MCF 10A (cell line): ENCODE data around the gene TNNI2. TPM values are rescaled to one million over a fixed set of nuclear protein-coding genes. Genes with fewer than 3 reads are reported as not detected.

Experiments
- BruUV-seq: library from RNA; stranded (reverse); fragments of 400-500 nt; replicated peaks from 2 replicates; lab custom pipeline; 2021; lab: Mats Ljungman, UMichigan
- CTCF ChIA-PET: fragments of 300-600 bp; sonication (Branson Sonifier 250); formaldehyde crosslinking; extraction: SDS; loops from one replicate; lab custom pipeline; 2021; ENCODE audit warnings: antibody characterized with exemption, inconsistent platforms; lab: Yijun Ruan, JAX
- POLR2A ChIA-PET: fragments of 300-600, 350-650 bp; sonication (Branson Sonifier 250); formaldehyde crosslinking; extraction: SDS; loops from one replicate; lab custom pipeline; 2020; ENCODE audit warnings: antibody characterized with exemption, inconsistent platforms; lab: Yijun Ruan, JAX
- DNase-seq: peaks from one replicate; pipeline ENCODE4 v3.0.0-alpha.2; 2018; ENCODE audit not compliant: unreplicated experiment
- H3K27ac Mint-ChIP-seq: one replicate; pipeline ENCODE4 v1.8.0; 2022; ENCODE audit warnings: mild to moderate bottlenecking, low read depth, mixed read lengths; ENCODE audit not compliant: unreplicated experiment
- H3K27me3 Mint-ChIP-seq: one replicate; pipeline ENCODE4 v1.8.0; 2022; ENCODE audit warnings: mixed read lengths; ENCODE audit not compliant: insufficient read depth, unreplicated experiment
- H3K36me3 Mint-ChIP-seq: one replicate; pipeline ENCODE4 v1.8.0; 2022; ENCODE audit warnings: mild to moderate bottlenecking, moderate library complexity, mixed read lengths; ENCODE audit not compliant: insufficient read depth, unreplicated experiment
- H3K4me1 Mint-ChIP-seq: one replicate; pipeline ENCODE4 v1.8.0; 2022; ENCODE audit warnings: mixed read lengths; ENCODE audit not compliant: insufficient read depth, unreplicated experiment
- H3K4me3 Mint-ChIP-seq: one replicate; pipeline ENCODE4 v1.8.0; 2022; ENCODE audit warnings: mild to moderate bottlenecking, moderate library complexity, mixed read lengths; ENCODE audit not compliant: unreplicated experiment
- H3K9me3 Mint-ChIP-seq: one replicate; pipeline ENCODE4 v1.8.0; 2022; ENCODE audit warnings: mixed read lengths; ENCODE audit not compliant: unreplicated experiment
- intact Hi-C: fragments of 100-400 bp; cut with micrococcal nuclease; formaldehyde crosslinking; loops from 2 replicates; pipeline ENCODE4 v1.14.1; 2022
- total RNA-seq: library from RNA; stranded (reverse); gene quantifications from 2 replicates; pipeline ENCODE4 v1.2.3, GENCODE V29; 2022
- TF ChIP-seq, protein P1 (sequence below): fragments of 200-600 bp; IDR thresholded peaks from one replicate; pipeline ENCODE4 v1.8.0; 2022; ENCODE audit warnings: antibody characterized with exemption, mild to moderate bottlenecking; ENCODE audit not compliant: unreplicated experiment

Gene TNNI2
- total RNA-seq, 1 experiment from 2014 or later = 77.7 TPM

DNA sequence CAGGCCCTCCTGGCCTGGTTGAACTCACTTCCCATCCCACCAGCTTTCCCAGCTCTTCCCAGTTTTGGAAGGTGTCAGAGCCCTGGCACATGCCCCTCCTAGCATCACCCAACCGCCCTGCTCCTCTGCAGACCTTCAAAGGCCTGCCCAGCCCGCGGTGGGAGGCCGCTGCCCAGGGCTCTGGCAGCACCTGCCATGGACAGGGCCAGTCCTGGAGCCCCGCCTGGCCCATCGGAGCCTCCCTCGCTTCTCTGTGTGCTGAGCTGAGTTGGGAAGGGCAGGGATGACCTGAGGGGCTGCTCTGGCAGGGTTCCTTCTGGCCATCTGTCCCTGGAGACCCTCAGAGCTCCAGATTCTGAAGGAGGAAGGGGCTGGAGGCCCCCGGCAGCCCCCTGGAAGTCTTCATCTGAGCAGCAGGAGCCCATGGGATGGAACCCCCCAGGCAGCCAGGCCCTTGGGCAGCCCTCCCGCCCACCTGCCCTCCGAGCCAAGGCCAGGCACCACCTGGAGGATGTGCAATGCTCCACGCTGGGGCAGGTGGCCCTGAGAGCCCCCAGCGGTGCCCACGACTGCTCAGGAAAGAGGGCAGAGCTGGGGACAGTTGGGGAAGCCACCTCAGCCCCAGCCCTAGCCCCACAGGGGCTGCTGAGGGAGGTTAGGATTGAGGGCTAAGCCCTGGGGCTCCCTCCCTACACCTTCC, 17.7 kb downstream of the TNNI2 start:
- intact Hi-C loops = no loop called here
- no peak for DNase-seq
- H3K36me3 Mint-ChIP-seq = no peaks in the 10 kb centered on the region
- H3K27ac Mint-ChIP-seq = no peak overlapping the region
- POLR2A ChIA-PET = no interaction called here
- TF ChIP-seq, protein P1, sequence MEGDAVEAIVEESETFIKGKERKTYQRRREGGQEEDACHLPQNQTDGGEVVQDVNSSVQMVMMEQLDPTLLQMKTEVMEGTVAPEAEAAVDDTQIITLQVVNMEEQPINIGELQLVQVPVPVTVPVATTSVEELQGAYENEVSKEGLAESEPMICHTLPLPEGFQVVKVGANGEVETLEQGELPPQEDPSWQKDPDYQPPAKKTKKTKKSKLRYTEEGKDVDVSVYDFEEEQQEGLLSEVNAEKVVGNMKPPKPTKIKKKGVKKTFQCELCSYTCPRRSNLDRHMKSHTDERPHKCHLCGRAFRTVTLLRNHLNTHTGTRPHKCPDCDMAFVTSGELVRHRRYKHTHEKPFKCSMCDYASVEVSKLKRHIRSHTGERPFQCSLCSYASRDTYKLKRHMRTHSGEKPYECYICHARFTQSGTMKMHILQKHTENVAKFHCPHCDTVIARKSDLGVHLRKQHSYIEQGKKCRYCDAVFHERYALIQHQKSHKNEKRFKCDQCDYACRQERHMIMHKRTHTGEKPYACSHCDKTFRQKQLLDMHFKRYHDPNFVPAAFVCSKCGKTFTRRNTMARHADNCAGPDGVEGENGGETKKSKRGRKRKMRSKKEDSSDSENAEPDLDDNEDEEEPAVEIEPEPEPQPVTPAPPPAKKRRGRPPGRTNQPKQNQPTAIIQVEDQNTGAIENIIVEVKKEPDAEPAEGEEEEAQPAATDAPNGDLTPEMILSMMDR = no peak
- CTCF ChIA-PET = interaction anchor here (0.7 kb wide), 1 partner anchor 94 kb away, joined by 3 read pairs; no protein-coding TSS in a partner anchor
- no TSS peak for BruUV-seq
- no peaks in the 10 kb centered on the region for H3K4me1 Mint-ChIP-seq
- no peaks in the 10 kb centered on the region for H3K27me3 Mint-ChIP-seq
- no peaks in the 10 kb centered on the region for H3K9me3 Mint-ChIP-seq
- H3K4me3 Mint-ChIP-seq = no peak overlapping the region

DNA sequence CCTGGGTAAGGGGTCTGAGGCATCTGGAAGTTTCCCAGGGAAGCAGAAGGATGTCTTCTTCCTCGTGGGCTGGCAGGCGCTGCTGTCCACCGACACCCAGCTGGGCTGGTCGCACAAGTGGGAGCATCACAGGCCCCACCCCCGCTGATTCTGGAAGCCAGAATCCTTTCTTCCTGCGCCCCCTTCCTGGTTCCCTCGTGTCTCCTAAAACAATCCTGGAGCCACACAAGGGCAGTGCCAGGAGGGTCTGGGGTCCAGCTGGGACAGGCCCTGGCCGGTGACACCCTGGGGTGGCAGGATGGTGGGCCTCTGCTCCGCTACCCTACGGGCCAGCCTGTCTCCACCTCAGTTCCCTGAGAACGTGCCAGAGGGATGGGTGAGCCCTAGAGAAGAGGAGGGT, 18.3 kb downstream of the TNNI2 start:
- POLR2A ChIA-PET = no interaction called here
- Mint-ChIP-seq H3K4me1 (no peaks in the 10 kb centered on the region), H3K27me3 (no peaks in the 10 kb centered on the region), H3K27ac (no peak overlapping the region), H3K9me3 (no peaks in the 10 kb centered on the region), H3K36me3 (no peaks in the 10 kb centered on the region), H3K4me3 (no peak overlapping the region)
- no peak for DNase-seq
- no TSS peak for BruUV-seq
- TF ChIP-seq, protein P1 = no peak
- CTCF ChIA-PET = interaction anchor here (1.1 kb wide), 1 partner anchor 25 kb away, joined by 5 read pairs; no protein-coding TSS in a partner anchor
- intact Hi-C loops = no loop called here

DNA sequence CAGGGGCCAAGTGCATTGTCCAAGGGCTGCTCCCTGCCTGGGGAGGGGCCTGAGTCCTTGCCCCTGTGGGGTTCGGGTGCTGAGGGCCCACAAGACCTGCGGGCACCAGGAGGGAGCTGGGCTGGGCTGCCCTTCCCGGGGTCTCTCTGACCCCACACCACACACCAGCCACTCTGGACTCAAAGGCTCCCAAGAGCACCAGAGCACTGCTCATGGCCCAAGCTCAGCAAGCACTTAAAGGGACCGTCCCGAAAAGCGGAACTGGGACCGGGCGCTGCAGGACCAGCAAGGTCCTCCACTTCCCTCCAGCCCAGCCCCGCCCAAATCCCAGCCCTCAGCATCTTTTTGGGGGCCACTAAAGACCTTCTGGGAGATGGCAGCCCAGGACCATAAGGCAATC, 19.4 kb downstream of the TNNI2 start:
- no TSS peak for BruUV-seq
- ChIA-PET CTCF (interaction anchor here (0.5 to 1.1 kb wide), 3 partner anchors 24 to 206 kb away, joined by 3 to 5 read pairs (median 3); no protein-coding TSS in a partner anchor), POLR2A (interaction anchor here (0.8 kb wide), 1 partner anchor 10 kb away, joined by 6 read pairs; no protein-coding TSS in a partner anchor)
- H3K27ac Mint-ChIP-seq = no peak overlapping the region
- H3K4me3 Mint-ChIP-seq = no peak overlapping the region
- peaks cover 8% of the 10 kb centered on the region for H3K4me1 Mint-ChIP-seq
- H3K9me3 Mint-ChIP-seq = no peaks in the 10 kb centered on the region
- H3K27me3 Mint-ChIP-seq = no peaks in the 10 kb centered on the region
- H3K36me3 Mint-ChIP-seq = no peaks in the 10 kb centered on the region
- intact Hi-C loops = no loop called here
- TF ChIP-seq, protein P1 = no peak
- no peak for DNase-seq

DNA sequence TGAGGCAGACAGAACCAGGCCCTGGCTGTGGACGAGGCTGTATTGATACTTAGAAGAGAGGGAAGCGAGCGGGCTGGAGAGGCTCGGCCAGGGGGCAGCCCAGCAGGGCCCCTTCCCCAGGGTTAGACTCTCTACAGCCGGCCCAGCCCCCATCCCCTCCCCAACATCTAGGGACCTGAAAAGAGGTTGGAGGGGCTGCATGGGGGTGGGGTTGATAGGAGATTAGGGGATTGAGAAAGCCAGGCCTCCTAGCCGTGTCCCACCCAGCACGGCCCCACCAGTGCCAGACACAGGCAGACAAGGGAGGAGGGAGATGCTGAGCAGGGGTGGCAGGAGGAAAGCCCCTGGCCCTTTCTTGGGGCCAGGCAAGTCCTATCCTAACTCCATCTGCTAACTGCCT, 19.8 kb downstream of the TNNI2 start:
- intact Hi-C loops = no loop called here
- no peaks in the 10 kb centered on the region for H3K27me3 Mint-ChIP-seq
- H3K4me1 Mint-ChIP-seq = peaks cover 12% of the 10 kb centered on the region
- no peaks in the 10 kb centered on the region for H3K9me3 Mint-ChIP-seq
- H3K36me3 Mint-ChIP-seq = no peaks in the 10 kb centered on the region
- no peak overlapping the region for H3K4me3 Mint-ChIP-seq
- ChIA-PET CTCF (interaction anchor here (0.5 to 1.0 kb wide), 3 partner anchors 81 to 206 kb away, joined by 3 read pairs; no protein-coding TSS in a partner anchor), POLR2A (no interaction called here)
- TF ChIP-seq, protein P1 = no peak
- BruUV-seq = no TSS peak
- DNase-seq = no peak
- H3K27ac Mint-ChIP-seq = no peak overlapping the region
